HFF-Myc (cell line): ENCODE measurements around the gene DDX10.

Experiments
- DNase-seq: peaks from one replicate; pipeline ENCODE4 v3.0.0-alpha.2; 2011; ENCODE audit warnings: low read depth; ENCODE audit errors: extremely low read depth
- H3K4me3 ChIP-seq: replicated peaks from 2 replicates; pipeline ENCODE4 v1.5.1; 2011; ENCODE audit warnings: low read depth, mild to moderate bottlenecking, control low read depth, low read length
- CTCF ChIP-seq: IDR thresholded peaks from 2 replicates; pipeline ENCODE4 v1.5.1; 2012; ENCODE audit warnings: mild to moderate bottlenecking, low read depth, low read length, control low read depth; ENCODE audit errors: missing control alignments

DDX10 gene

GRCh38 chr11:108914981-108915380 is 250.1 kb downstream of the DDX10 start:
- no peak for TF ChIP-seq CTCF
- DNase-seq = no peak
- no peak overlapping the region for H3K4me3 ChIP-seq

GRCh38 chr11:108915666-108916065 is 250.8 kb downstream of the DDX10 start:
- H3K4me3 ChIP-seq = no peak overlapping the region
- no peak for TF ChIP-seq CTCF
- no peak for DNase-seq

- no peak for TF ChIP-seq CTCF
- no peak for DNase-seq
- no peak overlapping the region for H3K4me3 ChIP-seq
Observed at GRCh38 chr11:108916290-108916689, 251.4 kb downstream of the DDX10 start.

- no peak for DNase-seq
- H3K4me3 ChIP-seq = no peak overlapping the region
- no peak for TF ChIP-seq CTCF
Observed at GRCh38 chr11:108916935-108917334, 252.1 kb downstream of the DDX10 start.

GRCh38 chr11:108921211-108921610 is 256.3 kb downstream of the DDX10 start:
- H3K4me3 ChIP-seq = no peak overlapping the region
- DNase-seq = no peak
- no peak for TF ChIP-seq CTCF

- H3K4me3 ChIP-seq = no peak overlapping the region
- no peak for DNase-seq
- TF ChIP-seq CTCF = no peak
Observed at GRCh38 chr11:108922241-108922640, 257.4 kb downstream of the DDX10 start.

- no peak for TF ChIP-seq CTCF
- DNase-seq = no peak
Observed at GRCh38 chr11:108923413-108923812, 258.5 kb downstream of the DDX10 start.

More at GRCh38 chr11:108923413-108923812, 258.5 kb downstream of the DDX10 start:
- no peak overlapping the region for H3K4me3 ChIP-seq
